ENCODE data around the gene SSTR4. TPM values are rescaled to one million over a fixed set of nuclear protein-coding genes. Genes with fewer than 3 reads are reported as not detected.

The SSTR4 gene
- total and polyA plus RNA-seq, 2 experiments from 2014 or later, result not detected

DNA sequence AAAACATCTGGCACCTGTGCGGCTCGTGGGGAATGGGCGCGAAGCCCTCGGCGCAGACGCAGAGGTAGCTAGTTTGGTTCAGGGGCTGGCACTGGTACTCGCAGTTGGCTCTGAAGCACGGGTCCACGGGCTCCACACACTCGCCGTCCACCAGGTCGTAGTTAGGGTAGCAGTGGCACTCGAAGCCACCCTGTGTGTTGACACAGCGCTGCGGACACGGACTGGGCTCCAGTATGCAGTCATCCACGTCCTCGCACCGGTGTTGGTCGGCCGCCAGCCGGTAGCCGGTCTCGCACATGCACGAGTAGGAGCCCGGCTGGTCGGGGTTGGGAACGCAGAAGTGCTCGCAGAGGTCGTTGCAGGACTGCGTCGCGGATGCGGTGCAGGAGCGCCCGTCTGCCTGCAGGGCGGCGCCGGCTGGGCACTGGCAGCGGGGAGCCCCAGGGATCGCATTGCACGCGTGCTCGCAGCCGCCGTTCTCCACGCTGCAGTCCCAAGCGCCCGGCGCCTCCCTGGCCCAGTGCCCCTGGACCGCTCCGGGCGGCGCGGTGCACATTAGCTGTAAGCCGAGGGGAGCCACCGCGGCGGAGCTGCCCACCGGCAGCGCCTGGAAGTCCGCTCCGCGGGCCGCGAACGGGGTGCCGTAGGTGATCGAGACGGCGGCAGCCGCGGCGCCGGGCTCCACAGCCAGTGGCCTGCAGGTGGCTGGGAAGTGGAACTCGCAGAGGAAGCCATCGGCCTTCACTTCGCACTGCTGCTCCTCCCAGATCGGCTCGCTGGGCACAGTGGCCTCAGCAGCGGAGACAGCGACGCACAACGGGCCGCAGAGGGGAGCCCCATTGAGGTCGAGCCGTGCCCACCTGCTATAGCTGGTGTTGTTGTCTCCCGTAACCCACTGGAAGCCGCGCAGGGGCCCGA, 13.4 kb downstream of the SSTR4 start:
- Histone ChIP-seq H3K4me3 (peak overlapping the region; percentile 77), H3K27ac (no peak overlapping the region)
- DNase-seq, result peak; percentile 78

DNA sequence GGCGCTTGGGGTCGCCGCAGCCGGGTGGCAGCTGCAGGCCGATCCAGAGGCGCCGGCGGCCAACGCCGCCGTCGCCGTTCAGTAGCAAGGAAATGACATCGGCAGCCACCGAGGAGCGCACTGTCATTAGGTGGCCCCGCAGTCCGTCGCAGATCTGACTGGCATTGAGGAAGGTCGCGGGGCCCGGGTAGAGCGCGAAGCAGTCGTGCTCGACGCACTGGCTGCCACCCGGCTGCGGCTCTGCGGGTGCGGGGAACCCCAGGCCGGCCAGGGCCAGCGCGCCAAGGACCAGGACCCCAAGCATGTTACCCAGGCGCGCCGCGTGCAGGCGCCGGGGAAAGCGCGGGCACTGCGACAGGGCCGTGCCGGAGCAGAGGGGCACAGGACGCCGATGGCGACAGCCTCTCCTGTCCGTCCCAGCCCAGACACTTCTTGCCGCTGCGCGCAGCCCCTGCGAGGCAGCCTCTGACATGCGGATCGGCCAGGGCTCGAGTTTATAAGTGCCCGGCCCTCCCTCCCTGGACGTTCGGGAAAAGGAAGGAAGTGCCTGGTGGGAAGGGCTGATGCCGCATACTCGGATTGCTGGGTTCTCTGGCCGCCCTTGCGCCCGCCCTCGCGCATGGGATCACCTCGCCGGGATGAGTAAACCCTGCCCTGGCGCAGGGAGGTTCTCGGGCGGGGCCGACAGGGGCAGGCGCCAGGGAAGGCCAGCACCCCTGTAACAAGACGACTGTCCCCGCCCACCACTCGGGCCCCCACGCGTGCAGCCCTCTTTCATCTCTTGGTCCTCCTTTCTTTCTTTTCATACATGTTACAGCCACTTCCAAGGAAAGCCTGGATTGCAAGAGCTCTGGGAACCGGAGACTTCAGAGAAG, 14.3 kb downstream of the SSTR4 start, which contains the start of gene THBD:
Gene THBD, minus strand, starts transcription at position 472 of the 875 bp plus-strand sequence. Its CDS starts 168 bp downstream, at position 304.
- no peaks in the 10 kb centered on the region for H3K9me2 ChIP-seq (ENCODE audit: insufficient read depth)
- H4K20me1 ChIP-seq (ENCODE audit: insufficient read depth), result no peaks in the 10 kb centered on the region
- no peaks in the 10 kb centered on the region for H3K36me3 ChIP-seq (ENCODE audit: low read depth)
- peak within 1 kb of the TSS; percentile 47 for H3K27ac ChIP-seq
- H2AFZ ChIP-seq, result peak within 1 kb of the TSS; percentile 94
- H3F3A ChIP-seq (ENCODE audit: insufficient read depth), result peaks cover 26% of the 10 kb centered on the region
- H3K9ac ChIP-seq, result peak within 1 kb of the TSS; percentile 85
- H3K4me3 ChIP-seq, result peak within 1 kb of the TSS; percentile 77
- H3K27me3 ChIP-seq (replicated peaks; ENCODE audit: insufficient read depth), result no peaks in the 10 kb centered on the region
- in situ Hi-C loops (cut with MboI), result loop anchor here (10.0 to 25.0 kb wide), 2 partner anchors 188 to 285 kb away; no protein-coding TSS in a partner anchor
- peaks cover 10% of the 10 kb centered on the region; the same call in 1 of the 2 replicates for H3K4me1 ChIP-seq (ENCODE audit: insufficient read depth)
- peaks cover 5% of the 10 kb centered on the region for H3K79me2 ChIP-seq (ENCODE audit: insufficient read depth)
- peak within 1 kb of the TSS; percentile 94 for H3K4me2 ChIP-seq (ENCODE audit: unreplicated experiment)
- TF ChIP-seq EZH2 (IDR thresholded peaks at IDR 0.05; ENCODE audit: insufficient read depth, poor library complexity, severe bottlenecking) (no peak), EZH2phosphoT487 (IDR thresholded peaks at IDR 0.05; ENCODE audit: insufficient read depth, low read depth) (no peak)
- DNase-seq, result peak; percentile 85
- H3K9me3 ChIP-seq (ENCODE audit: low read depth), result no peaks in the 10 kb centered on the region
- 1 to 2% methylated on average over 54 to 67 of the region's 79 CpGs for WGBS, 2 experiments (ENCODE audit: low coverage in 1 of 2, low lambda C conversion rate in 2 of 2, missing lambda C conversion rate in 2 of 2)

More for the DNA sequence above, 13.4 kb downstream of the SSTR4 start:
- peak overlapping the region; percentile 94 for H2AFZ ChIP-seq
- H3K27me3 ChIP-seq (replicated peaks; ENCODE audit: insufficient read depth), result no peaks in the 10 kb centered on the region
- H3K4me2 ChIP-seq (ENCODE audit: unreplicated experiment), result peak overlapping the region; percentile 94
- H3K36me3 ChIP-seq (ENCODE audit: low read depth), result no peaks in the 10 kb centered on the region
- TF ChIP-seq EZH2phosphoT487 (IDR thresholded peaks at IDR 0.05; ENCODE audit: insufficient read depth, low read depth) (no peak), EZH2 (IDR thresholded peaks at IDR 0.05; ENCODE audit: insufficient read depth, poor library complexity, severe bottlenecking) (no peak)
- H3K4me1 ChIP-seq (ENCODE audit: insufficient read depth), result peaks cover 10% of the 10 kb centered on the region; the same call in 1 of the 2 replicates
- in situ Hi-C loops (cut with MboI), result no loop called here
- no peaks in the 10 kb centered on the region for H4K20me1 ChIP-seq (ENCODE audit: insufficient read depth)
- peaks cover 5% of the 10 kb centered on the region for H3K79me2 ChIP-seq (ENCODE audit: insufficient read depth)
- 3 to 5% methylated on average over 83 to 87 of the region's 92 CpGs for WGBS, 2 experiments (ENCODE audit: low coverage in 1 of 2, low lambda C conversion rate in 2 of 2, missing lambda C conversion rate in 2 of 2)
- peaks cover 26% of the 10 kb centered on the region for H3F3A ChIP-seq (ENCODE audit: insufficient read depth)
- H3K9me2 ChIP-seq (ENCODE audit: insufficient read depth), result no peaks in the 10 kb centered on the region
- H3K9ac ChIP-seq, result peak overlapping the region; percentile 85
- no peaks in the 10 kb centered on the region for H3K9me3 ChIP-seq (ENCODE audit: low read depth)

DNA sequence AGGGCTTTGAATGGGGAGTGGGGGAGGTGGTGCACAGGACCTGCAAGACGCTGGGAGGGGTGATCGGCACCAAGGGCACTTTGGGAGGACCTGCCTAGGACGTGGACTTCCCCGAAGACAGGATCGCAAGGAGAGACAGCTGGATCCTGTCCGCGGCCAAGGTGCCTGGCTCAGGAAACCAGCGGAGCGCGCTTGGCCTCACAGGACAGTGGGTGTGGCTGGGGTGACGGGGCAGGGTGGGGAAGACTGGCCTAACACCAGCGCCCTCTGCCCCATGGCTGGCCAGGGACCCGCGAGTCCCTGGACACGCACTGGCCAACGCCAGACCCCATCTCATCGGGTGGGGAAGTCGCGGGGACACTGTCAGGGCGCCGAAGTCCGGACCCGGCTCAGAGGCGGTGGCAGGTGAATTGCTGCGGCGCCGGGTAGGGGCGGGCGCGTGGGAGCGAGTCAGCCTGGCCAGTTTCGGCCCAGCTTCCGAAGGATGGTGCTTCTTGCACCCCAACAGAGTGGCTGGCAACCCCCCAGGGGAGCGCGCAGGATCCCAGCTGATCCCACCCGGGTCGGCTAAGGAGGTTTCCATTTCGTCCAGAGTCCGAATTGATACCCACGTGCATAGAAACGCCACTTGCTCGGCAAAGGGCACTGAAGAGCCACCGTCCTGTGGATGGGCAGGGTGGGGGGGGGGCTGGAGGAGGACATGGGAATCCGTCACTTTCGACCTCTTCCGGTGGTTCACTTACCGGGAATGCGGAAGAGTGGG, 15.1 kb downstream of the SSTR4 start:
- Histone ChIP-seq H2AFZ (peak overlapping the region; percentile 94), H3K9me2 (ENCODE audit: insufficient read depth) (no peaks in the 10 kb centered on the region), H3K4me3 (peak overlapping the region; percentile 77), H3K9ac (peak overlapping the region; percentile 85), H3K9me3 (ENCODE audit: low read depth) (no peaks in the 10 kb centered on the region), H3K79me2 (ENCODE audit: insufficient read depth) (peaks cover 5% of the 10 kb centered on the region), H3K27ac (peak overlapping the region; percentile 47), H3K27me3 (replicated peaks; ENCODE audit: insufficient read depth) (no peaks in the 10 kb centered on the region), H3K4me2 (ENCODE audit: unreplicated experiment) (peak overlapping the region; percentile 94), H3F3A (ENCODE audit: insufficient read depth) (peaks cover 21% of the 10 kb centered on the region), H3K36me3 (ENCODE audit: low read depth) (no peaks in the 10 kb centered on the region), H4K20me1 (ENCODE audit: insufficient read depth) (no peaks in the 10 kb centered on the region), H3K4me1 (ENCODE audit: insufficient read depth) (peaks cover 10% of the 10 kb centered on the region; the same call in 1 of the 2 replicates)
- 1 to 2% methylated on average over 38 to 39 of the region's 48 CpGs for WGBS, 2 experiments (ENCODE audit: low coverage in 1 of 2, low lambda C conversion rate in 2 of 2, missing lambda C conversion rate in 2 of 2)
- peak; percentile 68 for DNase-seq
- in situ Hi-C loops (cut with MboI), result loop anchor here (10.0 to 25.0 kb wide), 2 partner anchors 187 to 285 kb away; no protein-coding TSS in a partner anchor
- no peak for TF ChIP-seq EZH2 (IDR thresholded peaks at IDR 0.05; ENCODE audit: insufficient read depth, poor library complexity, severe bottlenecking)
- no peak for TF ChIP-seq EZH2phosphoT487 (IDR thresholded peaks at IDR 0.05; ENCODE audit: insufficient read depth, low read depth)
